Cerebellar nuclear complex (tissue), 1 donor: Measurements from ENCODE around the gene NRCAM.

Source experiments
- DNase-seq, 2 experiments: peaks; one replicate each; lab custom pipeline; 2025; lab: John Stamatoyannopoulos, UW

The NRCAM gene

DNA sequence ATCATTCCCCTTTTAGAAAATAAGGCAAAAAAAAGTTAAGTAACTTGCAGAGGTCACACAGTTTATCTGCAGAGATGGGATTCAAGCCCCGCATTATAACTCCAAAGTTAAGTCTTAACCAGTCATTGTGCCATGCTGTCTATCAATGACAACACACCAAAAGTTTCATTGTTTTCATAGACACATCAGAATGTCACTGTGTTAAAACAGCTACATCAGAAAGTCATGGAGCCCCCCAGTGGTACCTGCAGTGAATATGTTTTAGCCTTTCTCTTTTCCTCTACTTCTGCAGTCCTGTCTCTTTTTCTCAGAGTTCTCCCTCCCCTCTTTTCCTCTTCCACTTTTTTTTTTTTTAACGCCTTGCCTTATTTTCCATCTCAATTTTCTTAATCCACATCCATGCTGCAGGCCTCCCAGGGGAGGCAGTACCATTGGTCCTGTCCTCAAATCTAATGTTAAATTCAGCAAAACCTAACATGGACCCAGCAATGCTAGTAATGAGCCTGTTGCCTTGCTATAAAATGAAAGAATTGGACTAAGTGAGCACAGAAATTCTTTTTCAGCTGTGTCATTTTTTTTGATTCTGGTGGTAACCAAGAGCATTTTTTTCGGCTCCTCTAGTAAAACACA, 3.8 kb upstream of the NRCAM start:
- DNase-seq = no peak

DNA sequence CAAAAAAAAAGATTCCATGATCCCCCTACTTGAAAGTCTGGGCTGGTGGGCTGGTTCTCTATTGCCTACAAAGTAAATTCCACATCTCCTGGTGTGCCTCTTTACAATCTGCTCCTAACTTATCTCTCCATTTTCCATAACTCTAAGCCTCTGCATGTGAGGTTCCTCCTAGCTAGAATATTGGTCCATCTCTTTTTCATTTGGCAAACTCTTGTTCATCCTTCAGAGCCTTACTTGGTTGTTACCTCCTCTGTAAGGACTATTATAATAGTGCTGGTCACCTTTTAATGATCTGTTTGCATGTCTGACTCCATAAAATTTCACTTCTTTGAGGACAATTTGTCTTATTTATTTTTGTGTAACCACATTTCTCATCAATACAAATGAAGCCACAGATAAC, 1.6 kb upstream of the NRCAM start:
- DNase-seq = no peak

DNA sequence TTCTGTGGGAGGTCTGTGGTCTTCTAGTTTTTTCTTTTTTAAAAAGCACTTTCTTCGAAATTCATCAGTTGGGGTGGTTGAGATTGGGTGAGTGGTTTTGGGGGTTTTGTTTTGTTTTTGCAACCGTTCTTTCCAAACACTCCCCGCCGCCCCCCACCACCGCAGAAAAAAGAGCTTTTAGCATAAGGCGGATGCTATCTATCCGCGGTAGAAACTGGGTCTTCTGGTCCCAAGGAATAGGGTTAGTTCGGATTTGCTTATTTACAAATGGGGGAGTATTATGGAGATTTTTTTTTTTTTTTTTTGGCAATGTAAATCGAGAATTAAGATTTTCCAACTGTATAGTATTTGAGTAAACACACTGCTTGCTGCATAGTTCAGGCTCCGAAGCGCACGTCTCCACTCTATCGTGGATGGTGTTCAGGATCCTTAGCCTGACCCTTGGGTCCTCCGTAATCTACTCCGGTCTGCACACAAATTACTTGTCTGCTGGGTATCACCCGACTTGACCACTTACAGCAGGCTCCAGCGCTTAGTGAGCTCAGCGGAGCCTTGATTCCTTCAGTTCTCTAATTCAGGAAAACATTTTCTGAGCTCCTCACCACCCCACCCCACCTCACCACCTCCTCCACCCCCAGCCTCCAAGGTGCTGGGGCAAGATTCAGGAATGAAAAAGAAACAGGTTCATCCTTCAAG, 757 bp upstream of the NRCAM start:
- no peak for DNase-seq

DNA sequence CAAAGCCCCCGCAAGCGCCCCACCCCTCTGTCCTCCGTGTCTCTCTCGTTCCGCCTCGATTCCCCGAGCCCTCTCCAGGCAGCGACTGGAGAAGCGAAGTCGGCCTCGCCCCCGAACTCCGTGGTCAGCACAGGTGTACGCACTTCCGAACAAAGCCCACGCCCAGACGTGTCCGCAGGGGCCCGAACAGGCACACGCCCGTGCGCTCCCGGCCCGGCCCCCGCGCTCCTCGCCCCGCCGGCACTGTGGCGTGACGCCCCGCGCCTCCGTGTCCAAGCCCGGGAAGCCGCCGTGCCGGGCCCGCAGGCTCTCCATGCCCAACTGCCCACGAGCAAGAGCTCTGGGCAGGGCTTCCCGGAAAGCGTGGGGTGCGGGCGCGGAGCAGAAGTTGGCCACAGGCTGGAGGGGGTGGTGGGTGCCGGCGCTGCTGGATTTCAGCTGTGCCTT, 662 bp downstream of the NRCAM start:
- DNase-seq = no peak

DNA sequence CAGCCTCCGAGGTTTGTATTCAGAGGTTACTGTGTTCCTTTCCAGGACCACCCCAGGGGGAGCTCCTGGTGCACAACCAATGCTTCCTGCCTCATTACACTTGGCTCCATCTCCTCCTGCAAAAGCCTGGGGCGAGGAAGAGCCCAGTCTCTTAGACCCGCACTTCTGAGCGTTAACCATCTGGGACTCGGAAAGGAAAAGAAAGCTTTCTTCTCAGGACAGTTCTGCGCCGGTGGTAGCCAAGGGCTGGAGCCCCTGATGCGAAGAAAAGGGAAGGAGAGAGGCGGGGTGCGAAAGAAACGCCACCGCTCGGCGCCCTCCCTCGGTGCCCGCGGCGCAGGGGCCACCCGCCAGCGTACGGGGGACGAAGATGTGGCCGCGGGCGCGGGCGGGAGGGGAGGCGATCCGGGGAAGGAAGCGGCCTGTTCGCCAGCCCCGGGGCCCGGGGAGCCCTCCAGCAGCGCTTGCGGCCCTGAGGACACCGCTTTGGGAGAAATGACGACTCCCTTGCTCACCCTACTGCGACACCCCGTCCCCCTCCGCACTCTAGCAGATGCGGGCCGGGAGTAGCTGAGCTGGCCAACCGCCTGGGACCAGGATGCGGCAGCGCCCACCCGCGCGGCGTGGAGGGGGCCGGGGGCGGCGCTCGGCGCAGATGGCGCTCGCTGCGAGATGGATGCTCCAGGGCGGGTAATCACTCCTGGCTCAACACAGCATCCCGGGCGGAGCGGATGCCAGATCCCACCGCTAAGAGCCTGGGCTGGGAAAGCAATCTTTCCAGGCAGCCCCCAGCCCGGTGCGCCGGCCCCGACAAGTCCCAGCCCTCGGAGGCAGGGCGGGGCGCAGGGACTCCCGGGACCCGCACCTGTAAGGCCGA, 1.3 kb downstream of the NRCAM start:
- DNase-seq = no peak

DNA sequence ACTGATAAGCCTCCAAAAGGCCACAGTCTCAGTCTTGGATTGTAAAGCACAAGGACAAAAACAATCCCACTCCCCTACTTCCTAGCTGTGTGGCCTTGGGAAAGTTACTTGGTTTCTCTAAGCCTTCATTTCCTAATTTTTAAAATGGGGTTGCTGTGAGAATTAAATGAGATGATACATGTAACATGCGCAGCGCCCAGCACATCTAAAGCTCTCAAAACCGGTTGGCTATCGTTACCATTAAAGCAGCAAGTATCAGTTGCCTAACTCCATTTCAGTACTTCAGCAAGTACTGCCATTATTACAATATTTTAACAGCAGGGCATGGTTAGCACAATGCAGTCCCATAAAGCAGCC, 1.9 kb downstream of the NRCAM start:
- DNase-seq = no peak

DNA sequence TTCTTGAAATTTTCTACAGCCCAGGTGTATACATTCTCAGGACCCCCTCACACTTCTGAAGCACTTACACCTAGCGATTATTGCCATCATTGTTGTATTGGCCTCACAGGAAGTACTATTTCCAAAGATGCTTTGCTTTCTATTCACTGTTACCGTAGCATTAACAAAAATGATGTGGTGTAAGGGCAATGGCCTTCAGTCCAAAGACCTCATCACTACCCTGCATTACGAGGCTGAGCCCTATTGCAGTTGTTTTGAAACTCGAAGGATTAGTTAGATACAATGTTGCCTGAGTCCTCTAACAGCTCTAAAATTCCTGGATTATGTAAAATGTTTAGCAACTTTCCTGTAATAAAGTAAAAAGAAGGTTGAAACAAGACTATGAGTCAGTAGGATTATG, 2.9 kb downstream of the NRCAM start:
- no peak for DNase-seq

DNA sequence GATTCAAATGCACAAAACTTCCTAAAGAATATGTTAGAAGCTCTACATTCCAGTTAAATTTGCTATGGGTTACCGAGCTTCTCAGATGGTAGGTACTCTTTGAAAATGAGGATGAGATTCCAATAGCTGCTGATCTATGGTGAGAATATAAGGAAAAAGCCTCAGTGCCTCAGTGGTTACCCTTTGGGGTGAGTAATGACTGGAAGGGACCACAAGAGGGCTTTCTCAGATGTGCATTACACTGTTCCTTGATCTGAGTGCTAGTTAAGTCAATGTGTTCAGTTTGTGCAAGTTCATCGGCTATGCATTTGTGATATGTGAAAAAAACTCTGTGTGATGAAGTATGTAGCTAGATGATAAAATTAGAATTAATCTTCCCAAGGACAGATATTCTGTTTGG, 3.5 kb downstream of the NRCAM start:
- no peak for DNase-seq

DNA sequence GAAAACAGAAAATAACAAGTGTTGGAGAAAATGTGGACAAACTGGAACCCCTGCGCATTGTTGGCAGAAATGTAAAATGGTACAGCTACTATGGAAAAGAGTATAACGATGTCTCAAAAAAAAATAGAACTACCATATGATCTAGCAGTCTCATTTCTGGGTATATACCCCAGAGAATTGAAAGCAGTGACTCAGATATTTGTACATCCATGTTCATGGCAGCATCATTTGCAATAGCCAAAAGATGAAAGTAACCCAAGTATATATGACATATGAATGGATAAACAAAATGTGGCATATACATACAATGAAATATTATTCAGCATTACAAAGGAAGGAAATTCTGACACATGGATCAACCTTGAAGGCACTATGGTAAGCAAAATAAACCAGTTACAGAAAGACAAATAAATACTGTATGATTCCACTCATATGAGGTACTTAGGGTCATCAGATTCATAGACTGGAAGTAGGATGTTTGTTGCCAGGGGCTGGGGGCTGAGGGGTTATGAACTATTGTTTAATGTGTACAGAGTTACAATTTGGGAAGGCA, 4.9 kb downstream of the NRCAM start:
- no peak for DNase-seq

DNA sequence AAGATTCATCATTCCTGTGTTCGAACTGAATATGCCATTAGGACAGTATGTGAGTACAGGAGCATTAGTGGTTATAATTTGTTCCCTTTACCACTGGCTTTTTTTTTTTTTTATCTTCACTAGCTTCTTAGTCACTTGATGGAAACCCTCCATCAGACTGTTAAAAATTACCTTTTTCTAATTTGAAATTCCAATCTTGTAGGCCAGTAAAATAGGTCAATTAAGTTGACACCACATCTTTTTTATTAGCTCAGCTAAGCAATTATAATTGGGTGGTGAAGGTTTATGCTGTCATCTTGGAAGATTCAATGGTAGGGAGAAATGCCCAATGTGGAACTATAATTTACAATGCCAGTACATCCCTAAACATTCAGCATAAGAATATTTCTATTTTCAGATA, 6.1 kb downstream of the NRCAM start:
- DNase-seq = no peak

DNA sequence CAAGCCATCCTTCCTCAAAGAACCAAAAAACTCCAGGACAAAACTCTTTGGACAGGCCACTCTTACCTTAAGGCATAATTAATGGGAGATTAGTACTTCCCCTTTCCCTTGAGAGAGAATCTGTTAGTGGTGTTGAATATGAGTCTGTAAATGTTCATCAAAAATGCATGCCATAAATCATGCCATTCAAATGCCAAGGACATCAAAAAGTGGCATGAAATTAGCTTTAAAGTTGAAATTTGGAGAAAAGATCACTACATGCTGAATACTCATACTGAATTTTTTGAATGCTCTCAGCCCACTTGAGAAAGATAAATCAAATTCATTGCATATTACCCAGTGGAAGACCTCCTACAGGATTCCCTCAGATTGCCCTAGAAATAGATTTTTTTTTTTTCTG, 6.7 kb downstream of the NRCAM start:
- DNase-seq = no peak

DNA sequence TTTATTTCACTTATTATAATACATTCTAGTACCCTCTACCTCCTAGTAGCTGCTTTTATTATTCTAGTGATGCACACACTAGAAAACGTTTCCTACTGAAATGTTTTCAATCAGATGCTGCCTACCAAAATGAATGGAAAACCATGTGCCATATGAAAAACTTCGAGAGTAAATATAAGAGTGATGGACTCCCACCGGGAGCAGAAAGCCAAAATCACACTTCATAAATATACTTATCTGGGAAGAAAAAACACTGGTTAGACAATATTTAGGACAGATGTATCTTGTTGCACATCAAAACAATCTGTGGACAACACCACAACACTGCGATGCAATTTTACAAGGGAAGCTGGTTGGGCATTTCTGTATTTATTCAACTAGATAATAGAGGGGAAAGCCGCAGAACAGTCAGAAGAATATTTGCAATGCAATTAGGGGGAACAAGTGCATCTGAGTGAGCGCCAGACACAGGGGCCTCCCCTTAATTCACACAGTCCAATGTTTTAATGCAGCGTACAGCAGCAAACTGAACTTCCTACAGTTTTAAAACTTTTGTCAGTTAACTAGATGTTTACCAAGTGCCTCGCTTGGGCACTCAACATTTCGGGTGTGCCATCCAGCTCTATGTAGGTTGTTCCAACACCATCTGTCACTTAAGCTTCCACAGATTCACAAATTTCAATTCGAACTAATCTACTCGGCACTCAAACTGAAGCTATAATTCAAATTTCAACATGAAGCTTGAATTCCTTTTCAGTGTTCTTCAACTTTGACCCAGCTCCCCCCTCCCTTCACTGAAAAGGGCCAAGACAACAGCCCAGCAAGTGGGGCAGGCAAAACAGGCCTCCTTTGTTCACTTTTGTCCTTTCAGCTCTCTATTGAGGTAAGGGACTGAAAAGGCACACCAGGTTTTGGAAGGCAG, 7.4 kb downstream of the NRCAM start:
- DNase-seq = no peak

DNA sequence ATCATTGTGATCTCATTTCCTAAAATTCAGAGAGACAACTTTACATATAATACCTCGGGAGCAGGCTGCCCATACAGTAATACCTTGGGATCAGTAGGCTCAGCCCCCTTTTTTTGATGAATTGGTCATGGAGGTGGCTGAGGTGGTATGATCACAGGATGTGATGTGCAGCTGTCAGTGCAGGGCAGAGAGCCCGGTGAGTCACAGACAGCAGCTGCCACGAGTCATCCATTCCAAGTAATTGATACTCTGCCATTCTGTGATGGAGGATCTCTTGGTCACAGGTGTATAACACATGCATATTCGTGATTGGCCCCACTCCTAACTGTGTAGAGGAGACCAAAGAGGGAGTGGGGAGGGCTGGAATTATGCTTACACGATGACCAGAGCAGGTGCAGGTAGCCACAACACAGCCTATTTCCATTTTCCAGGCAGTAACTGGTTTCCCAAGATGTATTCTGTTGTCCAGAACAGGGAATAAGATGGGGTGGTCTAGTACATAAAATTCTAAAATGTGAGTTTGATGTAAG, 14.1 kb downstream of the NRCAM start:
- DNase-seq = no peak

DNA sequence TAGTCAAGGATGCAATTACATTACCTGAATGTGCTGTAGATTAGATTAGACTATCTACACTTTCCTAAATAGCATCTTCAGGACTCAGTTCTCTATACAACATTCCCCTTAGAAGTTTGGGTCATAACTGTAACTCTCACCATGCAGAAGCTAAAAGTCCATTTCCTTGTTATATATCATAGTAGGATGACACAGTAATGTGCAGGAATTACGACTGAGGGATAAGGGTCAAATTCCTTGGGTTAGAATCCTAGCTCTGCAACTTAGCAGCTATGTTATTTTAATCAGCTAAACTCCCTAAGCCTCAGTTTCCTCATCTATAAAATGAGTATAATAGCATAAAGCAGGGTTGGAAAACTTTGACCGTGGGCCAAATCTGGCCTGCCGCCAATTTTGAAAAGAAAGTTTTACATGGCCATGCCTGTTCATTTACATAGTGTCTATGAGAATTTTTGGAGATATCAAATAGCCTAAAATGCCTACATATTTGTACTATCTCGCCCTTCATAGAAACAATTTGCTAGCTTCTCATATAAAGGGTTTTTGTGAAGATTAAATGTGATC, 14.8 kb downstream of the NRCAM start:
- no peak for DNase-seq

DNA sequence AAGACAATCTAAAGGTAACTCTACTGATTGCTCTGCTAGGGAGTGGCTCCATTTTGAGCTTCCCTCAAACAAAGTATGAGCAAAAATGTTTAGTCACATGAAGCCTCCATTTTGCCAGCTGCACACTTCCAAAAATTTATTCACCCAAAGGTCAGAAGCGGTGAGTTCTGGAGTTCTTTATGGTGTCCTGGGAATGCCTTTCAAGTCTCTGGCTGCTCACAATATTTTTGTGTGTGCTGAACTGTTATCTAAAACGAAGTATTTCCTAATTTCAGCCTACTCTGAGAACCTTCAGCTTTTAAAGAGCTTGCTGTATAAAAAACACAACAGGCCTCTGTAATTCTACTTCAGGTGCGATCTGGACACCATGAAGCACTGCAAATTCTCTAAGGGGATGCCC, 15.6 kb downstream of the NRCAM start:
- DNase-seq = no peak

DNA sequence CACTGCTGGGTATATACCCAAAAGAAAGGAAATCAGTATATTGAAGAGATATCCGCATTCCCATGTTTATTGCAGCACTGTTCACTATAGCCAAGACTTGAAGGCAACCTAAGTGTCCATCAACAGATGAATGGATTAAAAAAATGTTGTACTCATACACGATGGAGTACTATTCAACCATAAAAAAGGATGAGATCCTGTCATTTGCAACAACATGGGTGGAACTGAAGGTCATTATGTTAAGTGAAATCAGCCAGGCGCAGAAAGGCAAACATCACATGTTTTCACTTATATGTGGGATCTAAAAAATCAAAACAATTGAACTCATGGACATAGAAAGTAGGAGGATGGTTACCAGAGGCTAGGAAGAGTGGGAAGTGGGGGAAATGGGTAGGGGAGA, 19.3 kb downstream of the NRCAM start:
- DNase-seq = no peak

DNA sequence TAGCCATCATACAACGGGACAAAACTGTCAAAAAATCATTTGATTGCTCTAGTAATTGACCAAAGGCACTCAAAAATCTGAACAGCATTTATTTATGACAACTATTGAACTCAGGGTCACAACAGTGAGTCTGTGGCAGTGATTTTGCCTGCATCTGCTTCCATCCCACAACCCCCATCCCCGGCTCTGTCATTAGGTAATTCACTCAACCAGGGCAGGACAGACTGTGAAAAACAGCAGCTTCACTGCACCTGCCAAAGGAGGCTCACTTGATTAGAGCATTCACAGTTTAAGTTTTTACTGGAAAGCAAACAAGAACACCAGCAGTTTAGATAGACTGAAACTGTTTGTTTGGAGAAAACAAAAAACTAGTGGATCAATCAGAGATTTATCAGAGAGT, 22.2 kb downstream of the NRCAM start:
- no peak for DNase-seq

DNA sequence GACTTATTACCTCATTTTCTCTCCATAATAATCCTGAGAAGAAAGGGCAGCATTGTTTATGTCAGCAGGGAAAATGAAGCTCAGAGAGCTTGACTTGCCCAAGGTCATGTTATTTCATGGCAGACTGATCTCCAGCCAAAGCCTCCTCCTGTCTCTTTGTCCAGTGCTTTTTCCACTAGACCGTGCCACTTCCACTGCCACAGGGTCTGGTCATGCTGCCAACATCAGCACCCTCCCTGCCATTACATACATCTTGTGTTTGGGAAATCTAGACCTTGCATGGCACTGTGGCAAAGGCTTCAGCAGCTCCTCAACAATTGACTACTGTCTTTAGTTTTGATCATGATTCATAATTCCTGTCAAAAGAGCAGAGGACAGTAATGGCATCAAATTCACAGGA, 25.1 kb downstream of the NRCAM start:
- DNase-seq = no peak

DNA sequence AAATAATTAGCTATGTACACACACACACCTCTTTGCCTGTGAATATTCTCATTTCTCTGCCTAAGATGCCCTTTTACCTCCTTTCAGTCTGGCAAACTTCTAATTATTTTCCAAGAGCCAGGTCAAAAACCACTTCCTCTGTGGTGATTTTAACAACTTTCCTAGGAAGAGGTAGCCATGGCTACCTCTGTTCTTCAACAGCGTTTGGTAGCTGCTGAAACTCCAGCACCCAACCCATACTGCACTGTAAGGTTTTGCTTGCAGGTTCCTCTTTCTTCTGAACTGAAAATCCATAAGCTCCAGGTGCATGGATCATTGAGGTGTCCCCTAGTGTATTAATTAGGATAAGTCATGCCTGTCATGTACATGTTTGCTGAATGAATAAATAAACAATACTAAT, 25.6 kb downstream of the NRCAM start:
- DNase-seq = no peak

DNA sequence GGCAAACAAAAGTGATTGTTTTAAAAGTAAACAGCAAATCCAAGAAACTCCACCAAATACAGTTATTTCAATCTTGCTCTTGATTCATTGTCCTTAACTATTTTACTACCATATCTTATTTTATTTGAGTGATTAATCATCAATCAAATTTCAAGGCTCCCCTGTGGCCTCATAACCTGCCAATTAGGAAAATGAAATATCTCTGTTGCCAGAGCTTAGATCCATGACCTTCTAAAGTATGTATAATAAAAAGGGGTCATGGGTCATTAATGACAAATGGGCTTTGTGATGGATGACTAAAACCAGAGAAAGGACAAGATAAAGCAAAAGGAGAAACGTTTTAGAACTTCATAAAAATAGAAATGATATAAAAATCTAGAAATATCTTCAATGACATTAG, 28.5 kb downstream of the NRCAM start:
- DNase-seq = no peak

DNA sequence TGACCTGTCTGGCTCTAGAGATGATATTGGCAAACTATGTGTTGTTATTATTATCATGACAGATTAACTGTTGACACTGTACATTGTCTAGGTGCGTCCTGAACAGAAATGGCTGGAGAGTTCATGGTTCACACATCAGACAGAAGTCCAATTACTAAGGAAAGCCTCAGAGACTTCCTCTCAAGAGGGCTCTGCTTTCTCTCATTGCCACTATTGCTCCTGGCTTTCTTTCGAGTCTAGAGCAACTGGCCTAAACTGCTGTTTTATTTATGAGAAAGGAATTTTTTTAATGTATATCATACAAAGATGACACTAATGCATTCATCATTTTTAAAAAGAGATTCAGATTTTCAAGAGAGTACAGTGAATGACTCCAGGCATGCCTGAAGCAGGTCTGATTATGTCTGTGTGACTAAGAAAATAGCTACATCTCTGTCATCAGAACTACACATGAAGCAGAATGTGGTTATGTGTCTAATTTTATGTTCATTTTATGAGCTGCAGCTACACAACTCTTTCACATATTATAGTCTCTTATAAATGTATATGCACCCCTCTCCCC, 30.4 kb downstream of the NRCAM start:
- no peak for DNase-seq
